ENCODE results near the gene DEPDC1B.

GRCh38 chr5:60686157-60686556, 13.8 kb downstream of the DEPDC1B start:
- TF ChIP-seq CTCF (conservative IDR thresholded peaks at IDR 0.05 in 1 of 2, IDR thresholded peaks at IDR 0.05 in 1 of 2; ENCODE audit: extremely low read depth in 1 of 2, insufficient read depth in 1 of 2, low read depth in 1 of 2, low read length in 2 of 2) (no peak), EZH2 (IDR thresholded peaks at IDR 0.05; ENCODE audit: borderline replicate concordance, low read length) (no peak)
